Mononuclear cell (primary cell): ENCODE measurements around the gene ACSS1. TPM values are rescaled to one million over a fixed set of nuclear protein-coding genes. Genes with fewer than 3 reads are reported as not detected.

Experiments
- H3K27me3 ChIP-seq: 2 replicates; pipeline ENCODE4 v1.6.0; 2011; ENCODE audit warnings: low read length, control low read depth; ENCODE audit not compliant: insufficient read depth
- H3K4me1 ChIP-seq: 2 replicates; pipeline ENCODE4 v1.5.1; 2011; ENCODE audit warnings: mild to moderate bottlenecking, low read length, control low read depth; ENCODE audit not compliant: insufficient read depth
- H3K4me3 ChIP-seq: 2 replicates; pipeline ENCODE4 v1.5.1; 2011; ENCODE audit warnings: mild to moderate bottlenecking, low read length, moderate library complexity
- H3K9me3 ChIP-seq: 2 replicates; pipeline ENCODE4 v1.5.1; 2011; ENCODE audit warnings: low read depth, mild to moderate bottlenecking, control low read depth, low read length
- total RNA-seq: library from RNA; depleted of rRNA; stranded (reverse); fragments of >200 nt; gene quantifications from one replicate; pipeline ENCODE4 v1.2.3, GENCODE V29; 2012

ACSS1 gene
- total RNA-seq, result 8.0 TPM

- H3K27me3 ChIP-seq, result no peaks in the 10 kb centered on the region
- no peaks in the 10 kb centered on the region for H3K9me3 ChIP-seq
- H3K4me1 ChIP-seq, result peaks cover 50% of the 10 kb centered on the region
- H3K4me3 ChIP-seq, result peak within 1 kb of the TSS; percentile 69
These were observed at the start of gene ACSS1 for GRCh38 chr20:25058051-25058846. Gene ACSS1 (minus strand): TSS chr20:25058139. CDS start chr20:25058102, 37 bp downstream.

GRCh38 chr20:25103526-25103925 is 45.6 kb upstream of the ACSS1 start:
- Histone ChIP-seq H3K4me1 (no peaks in the 10 kb centered on the region), H3K4me3 (no peak overlapping the region), H3K9me3 (no peaks in the 10 kb centered on the region), H3K27me3 (no peaks in the 10 kb centered on the region)

DNA sequence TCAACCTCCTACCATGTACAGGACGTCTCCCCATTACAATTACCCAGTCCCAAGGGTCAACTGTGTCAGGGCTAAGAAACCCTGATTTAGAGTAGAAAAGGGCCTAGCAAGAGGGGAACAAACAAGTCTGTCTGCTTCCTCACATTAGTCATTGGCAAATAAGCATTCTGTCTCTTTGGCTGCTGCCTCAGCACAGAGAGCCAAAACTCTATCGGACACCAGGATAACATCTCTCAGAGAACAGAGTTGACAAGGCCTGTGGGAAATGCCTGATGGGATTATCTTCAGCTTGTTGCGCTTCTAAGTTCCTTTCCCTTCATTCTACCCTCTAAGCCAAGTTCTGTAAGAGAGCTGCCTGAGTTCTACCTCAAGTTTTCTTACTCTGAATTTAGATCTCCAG is 43.0 kb upstream of the ACSS1 start:
- H3K9me3 ChIP-seq, result no peaks in the 10 kb centered on the region
- no peaks in the 10 kb centered on the region for H3K4me1 ChIP-seq
- H3K27me3 ChIP-seq, result no peaks in the 10 kb centered on the region
- H3K4me3 ChIP-seq, result no peak overlapping the region

DNA sequence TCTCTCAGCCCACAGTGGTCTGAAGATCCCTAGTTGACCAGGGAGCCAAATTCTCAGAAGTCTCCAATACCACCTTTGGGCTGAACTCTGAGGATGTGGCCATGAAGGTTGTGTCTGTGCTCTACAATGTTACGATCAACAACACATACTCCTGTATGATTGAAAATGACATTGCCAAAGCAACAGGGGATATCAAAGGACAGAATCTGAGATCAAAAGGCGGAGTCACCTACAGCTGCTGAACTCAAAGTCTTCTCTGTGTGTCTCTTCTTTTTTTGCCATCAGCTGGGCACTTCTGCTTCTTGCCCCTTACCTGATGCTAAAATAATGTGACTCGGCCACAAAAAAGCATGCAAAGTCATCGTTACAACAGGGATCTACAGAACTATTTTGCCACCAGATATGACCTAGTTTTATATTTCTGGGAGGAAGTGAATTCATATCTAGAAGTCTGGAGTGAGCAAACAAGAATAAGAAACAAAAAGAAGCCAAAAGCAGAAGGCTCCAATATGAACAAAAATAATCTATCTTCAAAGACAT is 41.7 kb upstream of the ACSS1 start:
- Histone ChIP-seq H3K4me1 (no peaks in the 10 kb centered on the region), H3K9me3 (no peaks in the 10 kb centered on the region), H3K27me3 (peaks cover 2% of the 10 kb centered on the region), H3K4me3 (no peak overlapping the region)

DNA sequence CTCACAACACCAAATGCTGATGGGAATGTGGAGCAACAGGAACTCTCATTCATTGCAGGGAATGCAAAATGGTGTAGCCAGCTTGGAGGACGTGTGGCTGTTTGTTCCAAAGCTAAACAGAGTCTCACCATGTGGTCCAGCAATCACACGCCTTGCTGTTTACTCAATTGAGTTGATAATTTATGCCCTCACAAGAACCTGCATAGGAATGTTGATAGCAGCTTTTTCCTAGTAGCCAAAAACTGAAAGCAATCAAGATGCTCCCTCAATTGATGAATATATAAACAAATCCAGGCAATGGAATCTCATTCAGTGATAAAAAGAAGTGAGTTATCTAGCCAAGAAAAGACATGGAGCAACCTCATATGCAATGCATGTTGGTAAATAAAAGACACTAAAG is 39.6 kb upstream of the ACSS1 start:
- H3K27me3 ChIP-seq, result peaks cover 2% of the 10 kb centered on the region
- no peaks in the 10 kb centered on the region for H3K4me1 ChIP-seq
- H3K4me3 ChIP-seq, result no peak overlapping the region
- H3K9me3 ChIP-seq, result no peaks in the 10 kb centered on the region

DNA sequence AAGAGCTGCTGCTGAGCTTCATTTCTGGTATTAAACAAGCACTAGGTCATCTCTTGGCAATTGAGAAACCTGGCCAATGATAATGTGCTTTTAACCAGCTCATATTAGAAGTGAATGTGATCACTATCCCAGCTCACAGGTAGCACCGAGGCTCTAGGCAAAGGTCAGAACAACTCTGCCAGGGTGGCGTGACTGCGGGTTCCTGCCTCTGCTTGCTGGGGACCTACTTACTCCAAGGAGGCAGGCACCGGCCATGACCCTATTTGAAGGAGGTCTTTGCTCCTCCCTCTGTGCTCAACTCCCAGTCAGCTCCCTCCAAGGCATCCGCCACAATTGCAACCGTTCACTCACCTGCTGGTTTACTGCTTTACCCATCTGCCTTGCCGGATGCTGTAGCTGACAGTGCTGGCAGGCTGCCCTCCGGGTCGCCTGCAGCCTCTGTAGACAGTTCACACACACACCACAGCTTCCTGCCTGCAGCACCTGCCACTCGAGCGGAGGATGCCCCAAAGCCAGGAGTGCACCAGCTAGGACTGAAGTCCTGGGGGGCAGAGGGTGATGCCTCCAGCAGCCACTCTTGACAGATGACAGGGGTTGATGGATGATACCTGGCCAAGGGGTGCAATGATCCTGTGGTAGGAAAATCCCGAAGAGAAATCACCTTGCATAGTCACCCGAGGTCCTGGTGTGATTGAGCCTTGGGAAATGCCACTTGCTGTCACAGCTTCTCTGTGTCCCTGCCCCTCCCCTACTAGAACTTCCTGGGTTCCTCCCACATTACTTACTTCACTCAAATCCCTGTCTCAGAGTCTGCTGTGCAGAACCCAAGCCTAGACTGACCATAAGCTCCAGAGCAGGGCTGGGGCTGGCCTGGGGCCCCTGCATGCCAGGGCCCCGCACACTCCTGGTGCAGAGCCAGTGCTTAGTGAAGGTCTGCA is 32.8 kb upstream of the ACSS1 start:
- Histone ChIP-seq H3K4me3 (no peak overlapping the region), H3K4me1 (peaks cover 19% of the 10 kb centered on the region), H3K27me3 (peaks cover 6% of the 10 kb centered on the region), H3K9me3 (no peaks in the 10 kb centered on the region)

DNA sequence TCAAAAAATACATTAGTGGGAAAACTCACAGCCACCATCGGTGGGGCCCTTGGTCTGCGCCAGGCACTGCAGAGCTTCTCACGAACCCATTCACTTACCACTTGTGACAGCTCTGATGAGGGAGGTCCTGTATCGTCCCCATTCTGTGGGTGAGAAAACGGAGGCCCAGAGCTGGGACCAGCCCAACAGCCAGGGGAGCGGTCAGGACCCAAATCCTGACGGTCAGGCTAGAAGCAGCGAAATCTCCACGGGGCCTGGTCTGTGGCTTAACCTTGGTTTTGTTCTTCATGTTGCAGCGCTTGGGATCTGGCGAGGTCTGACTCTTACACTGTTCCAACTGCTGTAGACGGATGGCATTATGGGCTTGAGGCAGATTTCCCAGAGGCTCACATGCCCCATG is 31.7 kb upstream of the ACSS1 start:
- peaks cover 20% of the 10 kb centered on the region for H3K4me1 ChIP-seq
- H3K27me3 ChIP-seq, result peaks cover 14% of the 10 kb centered on the region
- H3K9me3 ChIP-seq, result no peaks in the 10 kb centered on the region
- H3K4me3 ChIP-seq, result no peak overlapping the region

DNA sequence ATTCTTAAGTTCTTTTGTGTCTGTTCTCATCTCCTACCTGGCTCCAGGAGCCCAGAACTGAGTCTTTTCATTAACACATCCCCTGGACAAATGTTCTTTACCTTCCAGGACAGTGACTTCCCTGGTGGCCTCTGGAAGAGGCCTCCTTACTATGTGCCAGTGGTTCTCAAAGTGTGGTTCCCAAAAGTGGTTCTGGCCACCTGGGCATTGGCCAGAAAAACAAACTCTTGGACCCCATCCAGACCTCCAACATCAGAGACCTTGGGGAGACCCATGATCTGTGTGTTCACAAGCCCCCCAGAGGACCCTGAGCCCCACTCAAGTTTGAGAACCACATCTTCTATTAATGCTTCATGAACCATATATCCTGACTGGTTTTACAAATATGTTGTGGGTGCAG is 31.2 kb upstream of the ACSS1 start:
- peaks cover 26% of the 10 kb centered on the region for H3K4me1 ChIP-seq
- H3K4me3 ChIP-seq, result no peak overlapping the region
- H3K27me3 ChIP-seq, result peaks cover 20% of the 10 kb centered on the region
- no peaks in the 10 kb centered on the region for H3K9me3 ChIP-seq

DNA sequence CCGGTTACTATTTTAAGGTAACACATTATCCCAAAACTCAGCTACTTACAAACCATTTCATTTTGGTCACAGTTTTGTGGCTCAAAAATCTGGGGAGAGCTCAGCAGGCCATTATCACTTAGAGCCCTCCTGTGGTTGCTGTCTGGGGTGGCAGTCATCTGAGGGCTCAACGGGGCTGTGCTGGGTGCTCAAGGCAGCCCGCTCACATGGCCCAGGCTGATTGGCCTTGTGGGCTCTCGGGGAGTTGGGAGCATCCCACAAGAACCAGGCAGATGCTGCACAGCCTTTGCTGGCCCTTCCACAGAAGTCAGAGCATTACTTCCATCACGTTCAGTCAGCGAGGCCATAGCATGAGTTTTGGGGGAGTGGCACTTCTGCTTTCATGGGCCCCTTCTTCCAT is 30.3 kb upstream of the ACSS1 start:
- H3K4me1 ChIP-seq, result peaks cover 34% of the 10 kb centered on the region
- H3K4me3 ChIP-seq, result no peak overlapping the region
- H3K9me3 ChIP-seq, result no peaks in the 10 kb centered on the region
- H3K27me3 ChIP-seq, result peaks cover 28% of the 10 kb centered on the region

DNA sequence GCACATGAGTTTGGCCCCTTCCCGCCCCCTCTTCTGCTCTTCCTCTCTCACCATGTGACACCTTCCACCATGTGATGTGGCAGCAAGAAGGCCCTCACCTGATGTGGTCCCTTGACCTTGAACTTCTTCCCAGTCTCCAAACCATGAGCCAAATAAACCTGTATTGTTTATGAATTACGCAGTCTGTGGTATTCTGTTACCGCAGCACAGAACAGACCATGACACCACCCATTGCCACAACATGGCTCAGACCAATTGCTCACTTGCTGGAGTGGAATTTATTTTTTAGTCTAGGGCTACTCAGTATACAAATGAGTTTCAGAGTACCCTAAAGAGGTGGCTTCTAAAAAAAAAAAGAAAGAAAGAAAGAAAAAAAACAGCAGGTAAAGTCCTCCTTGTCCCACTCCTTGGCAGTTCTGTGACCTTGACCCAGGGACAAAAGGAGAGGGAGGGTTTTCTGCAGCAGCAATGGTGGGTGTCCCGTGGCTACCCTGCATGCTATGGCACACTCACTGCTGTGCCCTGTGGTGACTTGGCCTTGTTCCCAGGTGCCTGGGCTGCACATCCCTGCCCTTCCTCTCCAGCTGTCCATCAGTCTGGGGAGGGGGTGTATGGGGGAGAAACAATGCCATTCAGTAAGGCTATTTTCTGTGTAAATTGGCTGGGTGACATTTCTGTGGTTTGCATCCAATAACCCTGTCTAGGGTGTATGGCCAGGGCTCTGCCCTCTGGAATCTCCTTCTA is 29.4 kb upstream of the ACSS1 start:
- peaks cover 37% of the 10 kb centered on the region for H3K4me1 ChIP-seq
- no peak overlapping the region for H3K4me3 ChIP-seq
- H3K9me3 ChIP-seq, result no peaks in the 10 kb centered on the region
- H3K27me3 ChIP-seq, result peaks cover 37% of the 10 kb centered on the region

DNA sequence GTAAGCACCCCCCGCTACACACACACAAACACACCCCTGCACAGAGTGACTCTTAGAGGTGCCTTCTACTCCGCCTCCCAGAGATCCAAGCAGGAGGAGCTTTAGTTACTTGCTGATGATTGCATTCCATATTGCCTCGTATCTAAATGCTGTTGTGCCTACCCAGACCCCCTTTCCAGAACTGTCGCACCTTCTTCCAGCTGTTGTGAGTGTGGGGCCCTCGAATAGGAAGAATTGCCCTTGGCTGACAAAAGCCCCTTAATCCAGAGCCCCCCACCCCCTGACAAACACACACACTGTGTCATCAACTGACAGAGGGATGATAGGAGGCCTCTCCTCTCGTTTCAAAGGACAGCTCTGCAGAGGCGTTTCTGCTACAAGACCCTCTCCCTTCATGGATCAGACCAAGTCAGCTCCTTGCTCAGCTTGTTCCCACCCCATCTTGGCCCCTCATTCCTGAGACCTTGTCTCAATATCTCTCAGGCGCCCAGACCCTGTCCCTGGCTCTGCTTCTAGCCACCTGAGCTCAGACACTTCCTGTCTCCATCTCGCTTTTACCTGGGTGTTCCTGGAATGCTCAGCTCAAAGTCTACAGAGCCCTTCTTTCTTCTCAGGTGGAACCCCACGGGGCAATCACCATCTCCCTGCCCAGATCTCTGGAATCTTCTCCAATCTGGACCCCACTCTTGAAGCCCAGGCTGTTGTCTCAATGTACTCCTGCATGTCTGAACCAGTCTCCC is 28.0 kb upstream of the ACSS1 start:
- peaks cover 50% of the 10 kb centered on the region for H3K27me3 ChIP-seq
- H3K4me1 ChIP-seq, result peaks cover 31% of the 10 kb centered on the region
- no peaks in the 10 kb centered on the region for H3K9me3 ChIP-seq
- no peak overlapping the region for H3K4me3 ChIP-seq

DNA sequence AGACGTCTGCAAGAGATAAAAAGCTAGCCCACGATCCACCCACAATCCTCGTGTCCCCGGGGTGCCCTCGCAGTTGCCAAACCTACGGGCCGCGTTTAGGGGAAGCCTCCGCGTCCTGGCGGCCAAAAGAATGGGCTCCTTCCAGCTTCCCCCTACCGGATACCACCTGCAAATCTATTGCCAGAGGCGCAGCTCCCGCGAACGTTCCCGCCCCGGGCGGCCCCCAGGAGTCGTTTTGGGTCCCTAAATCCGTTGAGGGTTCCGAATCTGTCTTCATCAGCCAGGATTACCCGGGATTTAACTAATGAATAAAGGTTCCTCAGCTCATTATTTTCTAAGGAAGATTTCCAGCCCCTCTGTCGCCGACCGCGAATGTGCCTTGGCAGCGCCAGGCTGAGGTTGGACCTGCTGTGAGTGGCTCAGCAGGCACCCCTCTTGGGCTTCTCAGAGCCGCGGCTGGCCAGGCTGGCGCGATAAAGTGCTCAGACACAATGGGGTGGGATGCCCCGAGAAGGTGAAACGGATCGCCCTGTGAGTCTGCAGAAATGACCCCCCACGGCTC is 26.8 kb upstream of the ACSS1 start:
- peaks cover 24% of the 10 kb centered on the region for H3K4me1 ChIP-seq
- H3K27me3 ChIP-seq, result peaks cover 63% of the 10 kb centered on the region
- H3K4me3 ChIP-seq, result no peak overlapping the region
- H3K9me3 ChIP-seq, result no peaks in the 10 kb centered on the region

DNA sequence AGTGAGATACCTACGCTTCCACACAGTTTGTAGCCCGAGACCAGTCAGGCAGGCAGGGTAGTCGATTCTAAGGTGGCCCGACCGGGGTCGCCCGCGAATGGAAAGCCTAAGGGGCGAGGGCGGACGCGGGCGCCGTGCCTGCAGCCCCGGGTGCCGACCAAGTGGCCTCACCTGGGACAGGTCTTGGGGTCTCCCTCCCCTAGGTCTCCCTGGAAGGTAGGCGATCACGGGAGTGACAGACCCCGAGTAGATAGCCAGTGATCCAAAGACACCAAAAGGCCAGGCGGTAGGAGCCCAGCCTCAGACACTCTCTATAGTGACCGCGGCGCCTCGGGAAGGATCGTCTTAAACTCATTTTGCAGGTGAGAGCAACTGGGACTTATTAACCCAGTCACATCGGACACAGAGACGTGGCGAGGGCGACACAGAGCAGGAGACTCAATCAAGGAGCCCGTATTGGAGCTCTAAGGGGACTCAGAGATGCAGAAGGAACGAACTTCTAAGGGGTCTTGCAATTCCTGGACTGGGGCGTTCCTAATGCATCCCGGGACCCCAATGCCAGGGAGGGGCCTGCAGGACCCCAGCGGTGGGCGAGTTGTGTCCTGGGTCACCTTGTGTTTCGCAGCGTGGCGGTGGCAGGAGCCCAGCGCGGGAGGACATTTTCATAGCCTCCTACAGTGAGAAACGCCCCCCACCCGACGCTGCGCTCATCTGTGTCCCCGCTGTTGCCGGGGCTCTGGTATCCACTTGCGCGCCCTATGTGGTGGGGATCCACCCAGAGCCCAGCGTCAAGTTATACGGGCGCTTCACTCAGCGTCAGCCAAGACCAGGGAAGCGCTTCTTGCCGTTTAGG is 26.1 kb upstream of the ACSS1 start:
- peaks cover 70% of the 10 kb centered on the region for H3K27me3 ChIP-seq
- no peak overlapping the region for H3K4me3 ChIP-seq
- H3K9me3 ChIP-seq, result no peaks in the 10 kb centered on the region
- peaks cover 23% of the 10 kb centered on the region for H3K4me1 ChIP-seq
